Suprapubic skin (tissue), 4 donors: ENCODE results near the gene PELI1. TPM values are rescaled to one million over a fixed set of nuclear protein-coding genes. Genes with fewer than 3 reads are reported as not detected.

Experiments used
- DNase-seq, 2 donors: peaks; one replicate each; pipeline ENCODE4 v3.0.0-alpha.2; 2019; ENCODE audit warnings: low spot score in 2 of 2
- H3K27ac ChIP-seq: fragments of 200-600 bp; sonication (generic); one replicate; pipeline ENCODE4 v1.5.1; 2019
- H3K27me3 ChIP-seq: fragments of 200-600 bp; sonication (generic); one replicate; pipeline ENCODE4 v1.5.1; 2019
- H3K36me3 ChIP-seq: fragments of 200-600 bp; sonication (generic); one replicate; pipeline ENCODE4 v1.5.1; 2019
- H3K4me1 ChIP-seq: fragments of 200-600 bp; sonication (generic); one replicate; pipeline ENCODE4 v1.5.1; 2019
- H3K4me3 ChIP-seq: fragments of 200-600 bp; sonication (generic); one replicate; pipeline ENCODE4 v1.5.1; 2019; ENCODE audit warnings: mild to moderate bottlenecking
- H3K9me3 ChIP-seq: fragments of 200-600 bp; sonication (generic); one replicate; pipeline ENCODE4 v1.5.1; 2019
- CTCF ChIP-seq, 2 donors: fragments of 200-600 bp in 1 of 2; fragments of 450-650 bp in 1 of 2; sonication (generic) in 1 of 2; IDR thresholded peaks; one replicate each; pipeline ENCODE4 v1.5.1; 2016 to 2019; ENCODE audit warnings: antibody characterized with exemption in 2 of 2, mild to moderate bottlenecking in 1 of 2, moderate library complexity in 1 of 2
- EP300 ChIP-seq: sonication (generic); formaldehyde crosslinking; IDR thresholded peaks from one replicate; pipeline ENCODE4 v1.6.1; 2017; ENCODE audit warnings: antibody characterized with exemption
- POLR2A ChIP-seq, 2 donors: fragments of 450-650 bp; IDR thresholded peaks; one replicate each; pipeline ENCODE4 v1.6.1; 2017; ENCODE audit warnings: antibody characterized with exemption in 2 of 2, mild to moderate bottlenecking in 2 of 2, moderate library complexity in 2 of 2
- POLR2AphosphoS5 ChIP-seq, 3 donors: sonication (generic); formaldehyde crosslinking; IDR thresholded peaks; one replicate each; pipeline ENCODE4 v1.6.1; 2017; ENCODE audit warnings: antibody characterized with exemption in 3 of 3
- WGBS: methylation state at CpG from one replicate; pipeline ENCODE4 v1.1.5; 2018; 5-methylcytosine and 5-hydroxymethylcytosine counted together
- total RNA-seq, 4 donors: library from RNA; depleted of rRNA; stranded (reverse); fragments of >200 nt; gene quantifications; one replicate each; pipeline ENCODE4 v1.1.0, GENCODE V29; 2016

Gene PELI1
- total RNA-seq, 4 donors from 2014 or later = 50.6 to 72.3 (median 59.7) TPM

GRCh38 chr2:64112016-64112415, 32.2 kb downstream of the PELI1 start:
- peaks cover 10% of the 10 kb centered on the region for H3K36me3 ChIP-seq
- no peak overlapping the region for H3K4me3 ChIP-seq
- no peak for DNase-seq
- WGBS = 57% methylated on average over 4 of the region's 4 CpGs
- H3K9me3 ChIP-seq = no peaks in the 10 kb centered on the region
- TF ChIP-seq POLR2AphosphoS5 (IDR thresholded peaks at IDR 0.05) = no peak
- TF ChIP-seq EP300 = no peak
- TF ChIP-seq POLR2A (IDR thresholded peaks at IDR 0.05) = no peak
- TF ChIP-seq CTCF (IDR thresholded peaks at IDR 0.05) = no peak
- no peak overlapping the region for H3K27ac ChIP-seq
- H3K27me3 ChIP-seq = no peaks in the 10 kb centered on the region
- peaks cover 83% of the 10 kb centered on the region for H3K4me1 ChIP-seq

GRCh38 chr2:64111426-64111825, 32.8 kb downstream of the PELI1 start:
- Histone ChIP-seq H3K4me3 (no peak overlapping the region), H3K4me1 (peaks cover 79% of the 10 kb centered on the region), H3K9me3 (no peaks in the 10 kb centered on the region), H3K36me3 (peaks cover 13% of the 10 kb centered on the region), H3K27me3 (no peaks in the 10 kb centered on the region), H3K27ac (no peak overlapping the region)
- no peak for TF ChIP-seq POLR2A (IDR thresholded peaks at IDR 0.05)
- no peak for TF ChIP-seq EP300
- no peak for TF ChIP-seq POLR2AphosphoS5 (IDR thresholded peaks at IDR 0.05)
- TF ChIP-seq CTCF (IDR thresholded peaks at IDR 0.05) = no peak
- DNase-seq = no peak
- WGBS = 93% methylated on average over 2 of the region's 2 CpGs

- Histone ChIP-seq H3K9me3 (no peaks in the 10 kb centered on the region), H3K4me3 (no peak overlapping the region), H3K27ac (no peak overlapping the region), H3K27me3 (no peaks in the 10 kb centered on the region), H3K4me1 (peaks cover 72% of the 10 kb centered on the region), H3K36me3 (peaks cover 13% of the 10 kb centered on the region)
- no peak for TF ChIP-seq CTCF (IDR thresholded peaks at IDR 0.05)
- TF ChIP-seq POLR2A (IDR thresholded peaks at IDR 0.05) = no peak
- TF ChIP-seq POLR2AphosphoS5 (IDR thresholded peaks at IDR 0.05) = no peak
- TF ChIP-seq EP300 = no peak
- DNase-seq = no peak
- 43% methylated on average over 3 of the region's 3 CpGs for WGBS
These were observed 35.5 kb downstream of the PELI1 start for GRCh38 chr2:64108666-64109241.

GRCh38 chr2:64106481-64106880, 37.7 kb downstream of the PELI1 start:
- 96% methylated on average over 3 of the region's 3 CpGs for WGBS
- H3K27ac ChIP-seq = no peak overlapping the region
- TF ChIP-seq POLR2AphosphoS5 (IDR thresholded peaks at IDR 0.05) (no peak), POLR2A (IDR thresholded peaks at IDR 0.05) (no peak), CTCF (IDR thresholded peaks at IDR 0.05) (no peak), EP300 (no peak)
- H3K4me1 ChIP-seq = peaks cover 53% of the 10 kb centered on the region
- H3K9me3 ChIP-seq = no peaks in the 10 kb centered on the region
- H3K27me3 ChIP-seq = no peaks in the 10 kb centered on the region
- no peak for DNase-seq
- peaks cover 20% of the 10 kb centered on the region for H3K36me3 ChIP-seq
- no peak overlapping the region for H3K4me3 ChIP-seq

- no peaks in the 10 kb centered on the region for H3K27me3 ChIP-seq
- peaks cover 20% of the 10 kb centered on the region for H3K36me3 ChIP-seq
- TF ChIP-seq POLR2AphosphoS5 (IDR thresholded peaks at IDR 0.05) (no peak), EP300 (no peak), CTCF (IDR thresholded peaks at IDR 0.05) (no peak), POLR2A (IDR thresholded peaks at IDR 0.05) (no peak)
- DNase-seq = no peak
- H3K9me3 ChIP-seq = no peaks in the 10 kb centered on the region
- 79% methylated on average over 5 of the region's 5 CpGs for WGBS
- H3K4me3 ChIP-seq = no peak overlapping the region
- no peak overlapping the region for H3K27ac ChIP-seq
- H3K4me1 ChIP-seq = peaks cover 47% of the 10 kb centered on the region
These were observed 38.4 kb downstream of the PELI1 start for GRCh38 chr2:64105670-64106461.
